ENCODE measurements around the gene UBE2L6. TPM values are rescaled to one million over a fixed set of nuclear protein-coding genes. Genes with fewer than 3 reads are reported as not detected.

Gene UBE2L6
- 32.0 and 40.9 TPM in 2 replicates for total RNA-seq

GRCh38 chr11:57567515-57568329, at the start of gene UBE2L6:
Gene UBE2L6 (minus strand): TSS chr11:57567672. CDS start chr11:57567611, 61 bp downstream.

GRCh38 chr11:57597461-57597915, 30.0 kb upstream of the UBE2L6 start, which contains the start of gene SERPING1:
Gene SERPING1 (plus strand): TSS chr11:57597685. CDS start chr11:57598271, 586 bp downstream.

GRCh38 chr11:57536947-57537619, 30.4 kb downstream of the UBE2L6 start, which contains the start of gene SMTNL1:
Gene SMTNL1 (plus strand): TSS chr11:57537595. CDS start chr11:57542643, 5,048 bp downstream.

GRCh38 chr11:57530596-57531507, 36.6 kb downstream of the UBE2L6 start, which contains the start of gene TIMM10:
Gene TIMM10 (minus strand): TSS chr11:57530754. CDS start chr11:57530189, 565 bp downstream.

GRCh38 chr11:57515332-57516060, 52.0 kb downstream of the UBE2L6 start, which contains the start of gene SLC43A1:
Gene SLC43A1 (minus strand): TSS chr11:57515702. CDS start chr11:57514111, 1,591 bp downstream.

Other genes starting within 250 kb of the UBE2L6 start
- 72.4 and 85.3 TPM in 2 replicates for gene TNKS1BP1, start 242.7 kb downstream of the UBE2L6 start, total RNA-seq
- 37.2 and 120 TPM in 2 replicates for gene SSRP1, start 231.8 kb downstream of the UBE2L6 start, total RNA-seq
- not detected in 2 replicates for gene P2RX3, start 229.3 kb downstream of the UBE2L6 start, total RNA-seq
- not detected in 2 replicates for gene PRG3, start 186.5 kb downstream of the UBE2L6 start, total RNA-seq
- gene PRG2, start 177.0 kb downstream of the UBE2L6 start, total RNA-seq: under 0.01 and 2.3 TPM in 2 replicates
- gene SLC43A3, start 140.6 kb downstream of the UBE2L6 start, total RNA-seq: 41.4 and 114 TPM in 2 replicates
- gene RTN4RL2, start 107.1 kb downstream of the UBE2L6 start, total RNA-seq: not detected in 2 replicates
- gene SLC43A1, start 52.0 kb downstream of the UBE2L6 start, total RNA-seq: 7.5 and 13.0 TPM in 2 replicates
- gene TIMM10, start 36.9 kb downstream of the UBE2L6 start, total RNA-seq: 43.1 and 59.2 TPM in 2 replicates
- gene SMTNL1, start 30.1 kb downstream of the UBE2L6 start, total RNA-seq: not detected in 2 replicates
- 1.7 and 21.4 TPM in 2 replicates for gene SERPING1, start 30.0 kb upstream of the UBE2L6 start, total RNA-seq
- 2.8 TPM in 1 of 2 replicates, not detected in the other for gene YPEL4, start 82.2 kb upstream of the UBE2L6 start, total RNA-seq
- 14.4 and 23.6 TPM in 2 replicates for gene CLP1, start 90.1 kb upstream of the UBE2L6 start, total RNA-seq
- gene ZDHHC5, start 100.4 kb upstream of the UBE2L6 start, total RNA-seq: 29.9 and 50.4 TPM in 2 replicates
- 11.0 and 13.6 TPM in 2 replicates for gene MED19, start 144.5 kb upstream of the UBE2L6 start, total RNA-seq
- 70.2 and 76.1 TPM in 2 replicates for gene TMX2, start 144.9 kb upstream of the UBE2L6 start, total RNA-seq
- 77.0 and 77.5 TPM in 2 replicates for gene SELENOH, start 173.8 kb upstream of the UBE2L6 start, total RNA-seq
- gene BTBD18, start 184.1 kb upstream of the UBE2L6 start, total RNA-seq: not detected in 2 replicates
- 96.1 and 104 TPM in 2 replicates for gene CTNND1, start 194.1 kb upstream of the UBE2L6 start, total RNA-seq